ENCODE data around the gene MRPL12. TPM values are rescaled to one million over a fixed set of nuclear protein-coding genes. Genes with fewer than 3 reads are reported as not detected.

Gene MRPL12
- 11.7 and 14.1 TPM in 2 replicates for total RNA-seq (2014; rRNA removed; shearing (Covaris generic))

DNA sequence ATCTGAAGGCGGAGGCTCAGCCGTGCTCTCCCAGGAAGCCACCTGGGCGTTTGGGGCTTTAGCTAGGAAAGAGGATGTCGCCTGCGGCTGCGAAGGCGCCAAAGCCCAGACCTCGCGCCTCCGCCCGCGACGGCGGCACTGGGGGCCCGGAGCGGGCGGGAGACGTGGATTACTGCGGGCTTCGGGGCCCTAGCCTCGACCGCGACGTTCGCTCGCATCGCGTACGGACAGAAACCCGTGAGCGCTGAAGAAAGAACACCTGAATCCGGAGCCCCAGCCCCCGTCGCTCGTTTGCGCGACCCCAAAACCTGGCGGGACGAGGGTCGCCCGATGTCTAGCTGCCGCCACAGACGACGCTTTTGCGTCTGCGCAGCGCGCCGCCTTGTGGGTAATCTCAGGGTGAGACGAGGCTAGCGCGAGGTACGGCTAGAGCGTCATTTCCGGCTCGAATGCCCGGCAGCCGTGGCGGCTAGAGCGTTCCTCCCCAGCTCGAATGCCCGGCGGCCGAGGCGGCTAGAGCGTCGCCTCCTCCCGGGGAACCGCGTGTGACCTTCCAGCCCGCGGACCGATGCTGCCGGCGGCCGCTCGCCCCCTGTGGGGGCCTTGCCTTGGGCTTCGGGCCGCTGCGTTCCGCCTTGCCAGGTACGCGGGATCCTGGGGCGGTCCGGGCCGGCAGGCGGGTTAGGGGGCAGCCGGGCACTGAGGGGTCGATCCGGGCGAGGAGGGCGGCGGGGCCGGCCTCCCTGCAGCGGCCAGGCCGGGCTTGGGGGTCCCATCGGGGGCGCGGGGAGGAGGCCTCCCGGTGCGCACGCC lies at the start of gene MRPL12:
TSS of gene MRPL12 (plus strand) at position 434 of the 813 bp plus-strand sequence. CDS start at position 569, 135 bp downstream.
- DNase-seq (ENCODE audit: low read depth) = peak; percentile 91

- no peak for DNase-seq (ENCODE audit: low read depth)
Observed at GRCh38 chr17:81655378-81656117, 47.6 kb upstream of the MRPL12 start.

GRCh38 chr17:81656118-81656743 lies 46.9 kb upstream of the MRPL12 start, which contains the start of gene PDE6G:
TSS of gene PDE6G (minus strand) at chr17:81656542. CDS start at chr17:81653305, 3,237 bp downstream.
- no peak for DNase-seq (ENCODE audit: low read depth)

GRCh38 chr17:81656835-81657234 lies 46.3 kb upstream of the MRPL12 start:
- DNase-seq (ENCODE audit: low read depth) = no peak

GRCh38 chr17:81659038-81659437 lies 44.1 kb upstream of the MRPL12 start:
- no peak for DNase-seq (ENCODE audit: low read depth)

- no peak for DNase-seq (ENCODE audit: low read depth)
Observed at GRCh38 chr17:81660441-81660840, 42.7 kb upstream of the MRPL12 start.

- DNase-seq (ENCODE audit: low read depth) = no peak
Observed at GRCh38 chr17:81662002-81662401, 41.2 kb upstream of the MRPL12 start.

- no peak for DNase-seq (ENCODE audit: low read depth)
Observed at GRCh38 chr17:81664051-81664470, 39.1 kb upstream of the MRPL12 start.

DNA sequence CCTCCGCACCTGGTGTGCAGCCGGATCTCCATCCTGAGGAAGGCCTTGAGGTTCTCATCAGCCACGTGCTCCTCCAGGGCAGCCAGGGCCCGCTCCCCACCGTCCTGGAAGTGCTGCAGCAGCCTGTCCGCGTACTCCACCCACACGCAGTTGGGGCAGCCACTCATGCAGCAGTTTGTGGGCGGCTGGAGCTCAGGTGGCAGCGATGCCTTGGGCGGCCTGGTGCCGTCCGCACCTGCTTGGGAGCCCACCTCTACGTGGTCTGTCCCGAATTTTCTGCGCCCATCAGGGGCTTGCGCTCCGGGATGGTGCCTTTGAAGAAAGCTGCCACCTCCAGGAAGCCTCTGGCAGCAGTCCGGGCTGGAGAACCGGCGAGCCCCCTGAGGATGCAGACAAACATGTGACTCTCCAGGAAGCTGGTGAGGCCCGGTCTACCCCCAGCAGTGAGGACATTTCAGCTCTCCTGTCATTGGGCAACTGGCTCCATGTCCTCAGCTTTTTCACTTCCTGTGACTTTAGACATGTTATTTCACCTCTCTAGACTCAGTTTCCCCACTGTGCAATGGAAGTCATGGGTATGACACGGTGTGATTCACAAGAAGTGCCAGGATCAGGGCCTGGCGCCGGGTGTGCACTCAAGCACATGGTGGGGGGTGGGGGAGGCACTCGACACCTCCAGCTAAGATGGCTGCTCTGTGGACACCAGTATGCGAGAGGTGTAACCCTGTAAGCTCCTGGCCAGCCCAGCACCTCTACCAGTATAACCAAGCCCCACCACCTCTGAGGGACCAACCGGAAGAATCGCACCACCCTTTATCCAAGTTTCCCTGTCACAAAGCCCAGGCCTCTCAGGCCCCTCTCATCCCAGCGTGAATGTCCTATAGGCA lies 37.7 kb upstream of the MRPL12 start:
- DNase-seq (ENCODE audit: low read depth) = peak; percentile 18

GRCh38 chr17:81666092-81666341 lies 37.1 kb upstream of the MRPL12 start:
- DNase-seq (ENCODE audit: low read depth) = peak; percentile 29

DNA sequence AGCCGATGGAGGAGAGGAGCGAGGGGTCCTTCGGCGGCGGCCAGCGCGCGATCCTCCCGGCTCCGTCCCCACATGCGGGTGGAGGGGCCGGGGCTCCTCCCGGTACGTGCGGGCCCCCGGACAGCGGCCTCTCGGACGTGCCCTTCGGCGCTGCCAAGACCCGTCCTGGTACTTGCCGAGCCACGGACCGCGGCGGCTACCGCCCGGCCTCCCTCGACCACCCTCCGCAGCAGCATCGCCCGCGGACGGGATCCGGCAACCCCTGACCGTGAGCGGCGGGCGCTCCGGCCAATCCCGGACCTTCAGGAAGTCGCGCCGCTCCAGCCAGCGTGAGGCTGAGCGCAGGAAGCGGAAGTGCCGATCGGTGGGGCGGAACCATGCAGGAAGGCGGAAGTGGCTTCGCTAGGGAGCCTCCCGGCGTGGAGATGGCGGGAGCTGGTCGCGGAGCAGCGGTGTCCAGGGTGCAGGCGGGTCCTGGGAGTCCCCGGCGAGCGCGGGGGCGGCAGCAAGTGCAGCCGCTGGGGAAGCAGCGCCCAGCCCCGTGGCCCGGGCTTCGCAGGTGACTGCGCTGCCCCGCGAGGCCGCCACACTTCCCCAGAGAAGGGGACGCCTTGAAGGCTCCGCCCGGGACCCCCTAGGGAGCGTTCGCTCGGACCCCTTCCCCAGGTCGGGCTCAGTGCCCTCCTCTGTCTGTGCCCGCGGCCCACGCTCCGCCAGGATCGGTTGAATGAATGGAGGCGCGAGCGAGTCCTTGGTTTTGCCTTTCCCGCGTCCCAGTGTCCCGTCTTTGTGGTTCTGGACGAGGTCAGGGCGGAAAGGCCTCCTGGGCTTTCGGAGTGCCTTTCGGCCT lies 36.6 kb upstream of the MRPL12 start, which contains the start of the genes CCDC137 and OXLD1:
TSS of gene CCDC137 (plus strand) at position 396 of the 850 bp plus-strand sequence. CDS start at position 426, 30 bp downstream.
TSS of gene OXLD1 (minus strand) at position 264 of the 850 bp plus-strand sequence. CDS start at position 236, 28 bp downstream.
- peak; percentile 94 for DNase-seq (ENCODE audit: low read depth)

GRCh38 chr17:81667754-81668153 lies 35.4 kb upstream of the MRPL12 start:
- DNase-seq (ENCODE audit: low read depth) = no peak

- no peak for DNase-seq (ENCODE audit: low read depth)
Observed at GRCh38 chr17:81672504-81672903, 30.7 kb upstream of the MRPL12 start.

- DNase-seq (ENCODE audit: low read depth) = no peak
Observed at GRCh38 chr17:81672954-81673353, 30.2 kb upstream of the MRPL12 start.

DNA sequence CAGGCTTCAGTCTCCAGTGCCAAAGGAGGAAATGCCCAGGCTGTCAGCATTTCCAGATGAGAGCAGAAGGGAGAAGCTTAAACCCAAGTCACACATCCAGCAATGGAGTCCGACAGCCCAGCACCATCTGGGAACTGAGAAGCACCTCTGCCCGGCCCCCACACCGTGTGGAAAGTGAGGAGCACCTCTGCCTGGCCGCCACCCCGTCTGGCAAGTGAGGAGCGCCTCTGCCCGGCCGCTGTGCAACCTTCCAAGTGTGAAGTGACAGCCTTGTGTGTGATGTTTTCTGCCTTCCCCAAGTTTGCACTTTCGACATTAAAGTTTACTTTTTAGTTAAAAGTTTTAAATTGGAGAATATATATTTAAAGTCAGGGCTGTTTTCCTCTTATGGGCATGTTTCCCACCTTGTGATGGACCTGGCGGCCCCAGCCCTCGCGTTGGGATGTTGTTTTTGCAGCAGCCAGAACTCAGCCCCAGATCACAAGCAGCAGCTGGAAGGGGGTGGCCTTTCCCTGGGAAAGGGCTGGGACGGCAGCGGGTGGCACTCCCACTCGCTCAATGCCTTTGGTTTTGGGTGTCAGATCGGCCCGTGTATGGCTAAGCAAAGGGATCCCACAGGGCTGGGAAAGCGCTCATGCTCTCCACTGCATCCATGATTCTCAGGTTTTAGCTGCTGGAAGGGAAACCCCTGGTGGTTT lies 29.5 kb upstream of the MRPL12 start:
- DNase-seq (ENCODE audit: low read depth) = no peak

- peak; percentile 32 for DNase-seq (ENCODE audit: low read depth)
Observed at GRCh38 chr17:81675515-81676221, 27.5 kb upstream of the MRPL12 start.

DNA sequence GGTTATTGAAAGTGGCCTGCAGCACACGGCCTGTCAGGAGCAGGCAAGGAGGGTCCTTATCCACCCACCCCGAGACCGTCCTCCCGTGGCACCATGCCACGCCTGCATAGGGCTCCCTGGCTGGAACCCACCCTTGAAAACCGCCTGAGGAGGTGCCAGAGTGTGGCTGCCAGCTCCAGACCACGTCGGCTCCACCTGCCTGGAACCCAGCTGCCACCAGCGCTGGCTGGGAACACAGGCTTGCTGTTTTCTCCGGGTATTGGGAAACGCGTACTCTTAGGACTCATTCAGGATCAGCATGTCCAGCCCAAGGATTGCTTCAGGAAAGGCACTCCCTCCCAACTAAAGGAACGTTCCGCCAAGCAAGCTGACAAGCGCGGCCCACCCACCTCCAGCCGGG lies 26.3 kb upstream of the MRPL12 start:
- no peak for DNase-seq (ENCODE audit: low read depth)

DNA sequence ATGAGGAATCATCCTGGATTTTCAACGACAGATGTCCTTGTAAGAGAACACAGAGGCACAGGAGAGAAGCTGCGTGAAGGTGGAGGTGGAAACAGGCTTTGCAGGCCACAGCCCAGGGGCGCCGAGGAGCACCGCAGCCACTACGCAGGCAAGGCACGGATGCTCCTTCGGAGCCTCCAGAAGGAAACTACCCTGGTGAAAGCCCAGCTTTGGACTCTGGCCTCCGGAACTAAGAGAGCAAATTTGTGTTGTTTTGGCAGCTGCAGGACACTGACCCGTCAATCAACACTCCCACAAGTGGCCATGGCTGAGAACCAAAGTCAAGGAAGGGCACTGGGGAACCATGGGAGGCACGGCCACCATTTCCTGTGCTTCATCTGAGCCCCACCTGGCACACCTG lies 23.0 kb upstream of the MRPL12 start:
- DNase-seq (ENCODE audit: low read depth) = no peak

DNA sequence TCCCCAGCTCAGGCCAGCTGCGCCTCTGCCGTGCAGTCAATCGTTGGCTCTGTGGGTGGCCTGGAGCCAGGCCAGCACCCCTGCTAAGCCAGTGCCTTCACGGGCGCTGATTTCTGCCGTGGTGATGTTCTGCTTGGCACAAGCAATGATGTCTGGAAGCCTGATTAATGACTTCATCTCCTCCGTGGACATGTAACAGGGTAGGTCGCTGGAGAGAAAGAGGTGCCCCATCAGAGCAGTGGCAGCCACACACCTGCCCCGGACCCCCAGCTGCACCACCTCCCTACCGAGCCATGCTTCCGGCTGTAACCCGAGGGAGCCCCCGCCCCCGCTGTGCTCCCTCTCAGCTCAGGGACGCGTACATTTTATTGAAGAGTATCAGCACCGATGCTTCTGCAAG lies 21.5 kb upstream of the MRPL12 start:
- no peak for DNase-seq (ENCODE audit: low read depth)
